Esophagus muscularis mucosa (tissue), 4 donors: ENCODE measurements around the gene SHKBP1.

Experiments
- CTCF ChIP-seq, 3 experiments: fragments of 200-600 bp in 2 of 3; fragments of 450-650 bp in 1 of 3; sonication (generic) in 2 of 3; IDR thresholded peaks; one replicate each; pipeline ENCODE4 v1.5.1; 2017 to 2019; ENCODE audit warnings: antibody characterized with exemption in 3 of 3, mild to moderate bottlenecking in 2 of 3, moderate library complexity in 1 of 3
- EP300 ChIP-seq: sonication (generic); formaldehyde crosslinking; IDR thresholded peaks from one replicate; pipeline ENCODE4 v1.6.1; 2017; ENCODE audit warnings: antibody characterized with exemption
- POLR2A ChIP-seq: fragments of 450-650 bp; IDR thresholded peaks from one replicate; pipeline ENCODE4 v1.6.1; 2017; ENCODE audit warnings: antibody characterized with exemption, moderate library complexity, mild to moderate bottlenecking, low read depth
- POLR2AphosphoS5 ChIP-seq, 2 donors: sonication (generic); formaldehyde crosslinking; IDR thresholded peaks; one replicate each; pipeline ENCODE4 v1.6.1; 2017; ENCODE audit warnings: antibody characterized with exemption in 2 of 2

GRCh38 chr19:40585241-40585981 is 8.7 kb downstream of the SHKBP1 start:
- TF ChIP-seq CTCF (IDR thresholded peaks at IDR 0.05): no peak
- no peak for TF ChIP-seq POLR2A
- no peak for TF ChIP-seq EP300
- no peak for TF ChIP-seq POLR2AphosphoS5 (IDR thresholded peaks at IDR 0.05)
